G401 (cell line): Measurements from ENCODE around the gene ZNF79. TPM values are rescaled to one million over a fixed set of nuclear protein-coding genes. Genes with fewer than 3 reads are reported as not detected.

Experiments
- DNase-seq: peaks from one replicate; pipeline ENCODE4 v3.0.0-alpha.2; 2015; ENCODE audit warnings: low spot score
- in situ Hi-C: cut with HindIII; loops from 2 replicates; pipeline ENCODE4 v1.10.0; 2016; ENCODE audit warnings: low sequenced_read_pairs, mixed read lengths
- total RNA-seq: library from RNA; depleted of rRNA; stranded (reverse); fragments of >200 nt; shearing (Covaris generic); gene quantifications from 2 replicates; pipeline ENCODE4 v1.2.3, GENCODE V29; 2014; rRNA removed

ZNF79 gene
- total RNA-seq = 4.8 and 8.8 TPM in 2 replicates

GRCh38 chr9:127423934-127424675 is at the start of gene ZNF79:
TSS of gene ZNF79 (plus strand) at chr9:127424382. CDS start at chr9:127424788, 406 bp downstream.
- DNase-seq = peak; percentile 93
- in situ Hi-C loops = no loop called here

- no peak for DNase-seq
- in situ Hi-C loops = no loop called here
Measured at GRCh38 chr9:127380479-127380878, 43.7 kb upstream of the ZNF79 start.

- in situ Hi-C loops = no loop called here
- no peak for DNase-seq
Measured at GRCh38 chr9:127382541-127382940, 41.6 kb upstream of the ZNF79 start.

GRCh38 chr9:127384016-127384730 is 40.0 kb upstream of the ZNF79 start:
- in situ Hi-C loops = no loop called here
- no peak for DNase-seq

GRCh38 chr9:127384901-127385300 is 39.3 kb upstream of the ZNF79 start:
- DNase-seq = no peak
- in situ Hi-C loops = no loop called here

GRCh38 chr9:127386249-127386648 is 37.9 kb upstream of the ZNF79 start:
- DNase-seq = no peak
- in situ Hi-C loops = no loop called here

GRCh38 chr9:127386981-127387380 is 37.2 kb upstream of the ZNF79 start:
- DNase-seq = no peak
- in situ Hi-C loops = no loop called here

GRCh38 chr9:127388037-127388855 is 35.9 kb upstream of the ZNF79 start:
- in situ Hi-C loops = no loop called here
- DNase-seq = no peak

- in situ Hi-C loops = no loop called here
- DNase-seq = no peak
Measured at GRCh38 chr9:127388856-127389238, 35.3 kb upstream of the ZNF79 start.

- in situ Hi-C loops = no loop called here
- no peak for DNase-seq
Measured at GRCh38 chr9:127389381-127390247, 34.6 kb upstream of the ZNF79 start.

GRCh38 chr9:127390248-127390545 is 34.0 kb upstream of the ZNF79 start:
- no peak for DNase-seq
- in situ Hi-C loops = no loop called here

GRCh38 chr9:127390563-127390962 is 33.6 kb upstream of the ZNF79 start:
- DNase-seq = no peak
- in situ Hi-C loops = no loop called here

GRCh38 chr9:127392166-127392565 is 32.0 kb upstream of the ZNF79 start:
- in situ Hi-C loops = no loop called here
- DNase-seq = no peak

- in situ Hi-C loops = no loop called here
- DNase-seq = no peak
Measured at GRCh38 chr9:127392976-127393375, 31.2 kb upstream of the ZNF79 start.

GRCh38 chr9:127393645-127394044 is 30.5 kb upstream of the ZNF79 start:
- in situ Hi-C loops = no loop called here
- no peak for DNase-seq

- no peak for DNase-seq
- in situ Hi-C loops = no loop called here
Measured at GRCh38 chr9:127395497-127396252, 28.5 kb upstream of the ZNF79 start.

- in situ Hi-C loops = no loop called here
- DNase-seq = no peak
Measured at GRCh38 chr9:127396253-127396807, 27.9 kb upstream of the ZNF79 start.
